Measurements from ENCODE around the gene MRM2. TPM values are rescaled to one million over a fixed set of nuclear protein-coding genes. Genes with fewer than 3 reads are reported as not detected.

The MRM2 gene
- total and polyA plus RNA-seq, 10 of the 15 experiments (the other 5 are each of a cell fraction or from before 2014, with no cell fraction given), result 43.2 to 128 (median 71.4) TPM

- no peak overlapping the region for H3K4me3 ChIP-seq
- no peak overlapping the region for H3K27ac ChIP-seq (ENCODE audit: control insufficient read depth, insufficient read depth)
- in situ Hi-C loops (cut with MboI), result no loop called here
- peaks cover 45% of the 10 kb centered on the region for H3K4me1 ChIP-seq (ENCODE audit: control insufficient read depth, insufficient read depth, low read length)
- H3K27me3 ChIP-seq (replicated peaks in 1 of 2; ENCODE audit: control insufficient read depth in 2 of 2, insufficient read depth in 2 of 2, low read length in 1 of 2), result no peaks in the 10 kb centered on the region
- intact Hi-C loops (cut with micrococcal nuclease; ENCODE audit: unreplicated experiment), result no loop called here
- POLR2A ChIA-PET, result interaction anchor here (0.6 to 1.4 kb wide), 2 partner anchors 10 to 86 kb away, joined by 5 read pairs; no protein-coding TSS in a partner anchor
- no peak for FAIRE-seq
- no peaks in the 10 kb centered on the region for H4K20me1 ChIP-seq (ENCODE audit: control insufficient read depth, insufficient read depth)
- no peak overlapping the region for H2AFZ ChIP-seq (ENCODE audit: control insufficient read depth, low read depth, low read length)
- BruUV-seq (replicated peaks), result no TSS peak
- SMC1A ChIA-PET (ENCODE audit: uncharacterized antibody, unreplicated experiment), result no interaction called here
- ATAC-seq, result no peak
- TF ChIP-seq ZBTB33 (IDR thresholded peaks at IDR 0.05) (no peak), CHD4 (IDR thresholded peaks at IDR 0.05) (no peak), IRF4 (IDR thresholded peaks at IDR 0.05; ENCODE audit: low read depth, low read length) (no peak), KDM1A (IDR thresholded peaks at IDR 0.05; ENCODE audit: borderline replicate concordance) (no peak)
- no peaks in the 10 kb centered on the region for H3K9me3 ChIP-seq (replicated peaks; ENCODE audit: control insufficient read depth, insufficient read depth, low read length)
- DNase-seq (ENCODE audit: low read depth, low spot score), result no peak
- WGBS (ENCODE audit: insufficient coverage, insufficient replicate concordance, low lambda C conversion rate, missing lambda C conversion rate), result 98% methylated on average over 6 of the region's 17 CpGs
- CTCF ChIA-PET, result no interaction called here
- H3K36me3 ChIP-seq (ENCODE audit: control insufficient read depth in 2 of 2, insufficient read depth in 2 of 2, low read length in 1 of 2), result peaks cover 11 to 45% of the 10 kb centered on the region in 2 experiments
- no peak overlapping the region for H3K9ac ChIP-seq (ENCODE audit: control insufficient read depth, insufficient read depth, low read length)
- RAD21 ChIA-PET (ENCODE audit: unreplicated experiment), result interaction anchor here (1.4 kb wide), 1 partner anchor 21 kb away, joined by 3 read pairs; no protein-coding TSS in a partner anchor
- no peak overlapping the region for H3K4me2 ChIP-seq (ENCODE audit: control insufficient read depth, insufficient read depth)
- peaks cover 7% of the 10 kb centered on the region for H3K79me2 ChIP-seq (ENCODE audit: control insufficient read depth, insufficient read depth, low read length)
Observed at GRCh38 chr7:2257651-2258050, 15.6 kb upstream of the MRM2 start.

- no TSS peak for BruUV-seq (replicated peaks)
- FAIRE-seq, result no peak
- Histone ChIP-seq H3K27ac (ENCODE audit: control insufficient read depth, insufficient read depth) (no peak overlapping the region), H3K79me2 (ENCODE audit: control insufficient read depth, insufficient read depth, low read length) (peaks cover 7% of the 10 kb centered on the region), H3K36me3 (ENCODE audit: control insufficient read depth in 2 of 2, insufficient read depth in 2 of 2, low read length in 1 of 2) (peaks cover 8 to 44% of the 10 kb centered on the region in 2 experiments), H3K9me3 (replicated peaks; ENCODE audit: control insufficient read depth, insufficient read depth, low read length) (no peaks in the 10 kb centered on the region), H3K27me3 (replicated peaks in 1 of 2; ENCODE audit: control insufficient read depth in 2 of 2, insufficient read depth in 2 of 2, low read length in 1 of 2) (no peaks in the 10 kb centered on the region), H3K9ac (ENCODE audit: control insufficient read depth, insufficient read depth, low read length) (no peak overlapping the region), H3K4me2 (ENCODE audit: control insufficient read depth, insufficient read depth) (no peak overlapping the region), H3K4me1 (ENCODE audit: control insufficient read depth, insufficient read depth, low read length) (peaks cover 42% of the 10 kb centered on the region), H4K20me1 (ENCODE audit: control insufficient read depth, insufficient read depth) (no peaks in the 10 kb centered on the region), H3K4me3 (no peak overlapping the region), H2AFZ (ENCODE audit: control insufficient read depth, low read depth, low read length) (no peak overlapping the region)
- intact Hi-C loops (cut with micrococcal nuclease; ENCODE audit: unreplicated experiment), result no loop called here
- 97% methylated on average over 29 of the region's 38 CpGs for WGBS (ENCODE audit: insufficient coverage, insufficient replicate concordance, low lambda C conversion rate, missing lambda C conversion rate)
- ChIA-PET RAD21 (ENCODE audit: unreplicated experiment) (interaction anchor here (0.8 to 1.4 kb wide), 2 partner anchors 20 to 91 kb away, joined by 3 read pairs; no protein-coding TSS in a partner anchor), CTCF (no interaction called here), POLR2A (interaction anchor here (1.4 kb wide), 1 partner anchor 9 kb away, joined by 5 read pairs; no protein-coding TSS in a partner anchor), SMC1A (ENCODE audit: uncharacterized antibody, unreplicated experiment) (interaction anchor here (1.2 kb wide), 1 partner anchor 19 kb away, joined by 4 read pairs; no protein-coding TSS in a partner anchor)
- in situ Hi-C loops (cut with MboI), result no loop called here
- no peak for DNase-seq (ENCODE audit: low read depth, low spot score)
- ATAC-seq, result no peak
- TF ChIP-seq, protein P1, sequence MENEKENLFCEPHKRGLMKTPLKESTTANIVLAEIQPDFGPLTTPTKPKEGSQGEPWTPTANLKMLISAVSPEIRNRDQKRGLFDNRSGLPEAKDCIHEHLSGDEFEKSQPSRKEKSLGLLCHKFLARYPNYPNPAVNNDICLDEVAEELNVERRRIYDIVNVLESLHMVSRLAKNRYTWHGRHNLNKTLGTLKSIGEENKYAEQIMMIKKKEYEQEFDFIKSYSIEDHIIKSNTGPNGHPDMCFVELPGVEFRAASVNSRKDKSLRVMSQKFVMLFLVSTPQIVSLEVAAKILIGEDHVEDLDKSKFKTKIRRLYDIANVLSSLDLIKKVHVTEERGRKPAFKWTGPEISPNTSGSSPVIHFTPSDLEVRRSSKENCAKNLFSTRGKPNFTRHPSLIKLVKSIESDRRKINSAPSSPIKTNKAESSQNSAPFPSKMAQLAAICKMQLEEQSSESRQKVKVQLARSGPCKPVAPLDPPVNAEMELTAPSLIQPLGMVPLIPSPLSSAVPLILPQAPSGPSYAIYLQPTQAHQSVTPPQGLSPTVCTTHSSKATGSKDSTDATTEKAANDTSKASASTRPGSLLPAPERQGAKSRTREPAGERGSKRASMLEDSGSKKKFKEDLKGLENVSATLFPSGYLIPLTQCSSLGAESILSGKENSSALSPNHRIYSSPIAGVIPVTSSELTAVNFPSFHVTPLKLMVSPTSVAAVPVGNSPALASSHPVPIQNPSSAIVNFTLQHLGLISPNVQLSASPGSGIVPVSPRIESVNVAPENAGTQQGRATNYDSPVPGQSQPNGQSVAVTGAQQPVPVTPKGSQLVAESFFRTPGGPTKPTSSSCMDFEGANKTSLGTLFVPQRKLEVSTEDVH (IDR thresholded peaks at IDR 0.05; ENCODE audit: low read depth, partially characterized antibody), result no peak
- no peak for TF ChIP-seq IKZF1 (conservative IDR thresholded peaks at IDR 0.05)
- TF ChIP-seq NRF1 (conservative IDR thresholded peaks at IDR 0.05; ENCODE audit: low read depth, low read length), result no peak
Observed at GRCh38 chr7:2257046-2257551, 15.1 kb upstream of the MRM2 start.
